C4-2B (cell line): ENCODE measurements around the gene CHD9NB.

ENCODE experiments used
- ZFX ChIP-seq: fragments of 450-650 bp; IDR thresholded peaks from 2 replicates; pipeline ENCODE4 v1.6.1; 2017
- TF ChIP-seq, protein P1 (sequence below): fragments of 450-650 bp; conservative IDR thresholded peaks from 2 replicates; pipeline ENCODE4 v1.5.1; 2017; ENCODE audit warnings: mild to moderate bottlenecking

DNA sequence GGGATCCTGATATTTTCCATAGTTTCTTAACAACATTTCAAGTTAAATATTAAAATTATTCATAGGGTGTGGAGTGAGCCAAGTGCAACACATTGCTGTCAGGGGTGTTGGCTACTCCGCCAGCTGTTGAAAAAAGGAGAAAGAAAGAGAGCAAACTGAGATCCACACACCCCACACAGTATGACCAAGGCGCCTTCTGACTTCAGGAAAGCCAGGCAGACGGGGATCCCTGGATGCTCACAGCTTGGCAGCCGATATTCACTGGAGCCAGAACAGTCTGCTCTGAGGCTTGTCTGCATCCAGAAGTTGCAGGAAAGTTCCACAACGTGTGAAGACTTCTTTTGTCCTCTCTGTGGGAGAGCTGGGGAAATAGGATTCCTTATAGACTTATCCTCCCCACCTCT, 9.3 kb downstream of the CHD9NB start:
- TF ChIP-seq, protein P1, sequence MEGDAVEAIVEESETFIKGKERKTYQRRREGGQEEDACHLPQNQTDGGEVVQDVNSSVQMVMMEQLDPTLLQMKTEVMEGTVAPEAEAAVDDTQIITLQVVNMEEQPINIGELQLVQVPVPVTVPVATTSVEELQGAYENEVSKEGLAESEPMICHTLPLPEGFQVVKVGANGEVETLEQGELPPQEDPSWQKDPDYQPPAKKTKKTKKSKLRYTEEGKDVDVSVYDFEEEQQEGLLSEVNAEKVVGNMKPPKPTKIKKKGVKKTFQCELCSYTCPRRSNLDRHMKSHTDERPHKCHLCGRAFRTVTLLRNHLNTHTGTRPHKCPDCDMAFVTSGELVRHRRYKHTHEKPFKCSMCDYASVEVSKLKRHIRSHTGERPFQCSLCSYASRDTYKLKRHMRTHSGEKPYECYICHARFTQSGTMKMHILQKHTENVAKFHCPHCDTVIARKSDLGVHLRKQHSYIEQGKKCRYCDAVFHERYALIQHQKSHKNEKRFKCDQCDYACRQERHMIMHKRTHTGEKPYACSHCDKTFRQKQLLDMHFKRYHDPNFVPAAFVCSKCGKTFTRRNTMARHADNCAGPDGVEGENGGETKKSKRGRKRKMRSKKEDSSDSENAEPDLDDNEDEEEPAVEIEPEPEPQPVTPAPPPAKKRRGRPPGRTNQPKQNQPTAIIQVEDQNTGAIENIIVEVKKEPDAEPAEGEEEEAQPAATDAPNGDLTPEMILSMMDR: no peak
- TF ChIP-seq ZFX: no peak
